Prostate gland (tissue), 2 donors: ENCODE data around the gene GIN1. TPM values are rescaled to one million over a fixed set of nuclear protein-coding genes. Genes with fewer than 3 reads are reported as not detected.
"Not testable (repeated sequence)": the region's sequence is repeated elsewhere in the genome, so short reads cannot be mapped to it uniquely, and the experiment has no call there.

Experiments
- DNase-seq: peaks from one replicate; pipeline ENCODE4 v3.0.0-alpha.2; 2019; ENCODE audit warnings: low spot score
- H3K27ac ChIP-seq, 2 donors: fragments of 200-600 bp; sonication (generic); 2 replicates each; pipeline ENCODE4 v1.5.1; 2017 to 2019
- H3K27me3 ChIP-seq: fragments of 200-600 bp; sonication (generic); replicated peaks from 2 replicates; pipeline ENCODE4 v1.5.1; 2019; ENCODE audit not compliant: insufficient read depth
- H3K36me3 ChIP-seq, 2 donors: fragments of 200-600 bp; sonication (generic); 1 replicate in 1 of 2; 2 replicates in 1 of 2; pipeline versions ENCODE4 v1.5.1 to v1.8.1; 2017 to 2019
- H3K4me1 ChIP-seq: fragments of 200-600 bp; sonication (generic); replicated peaks from 2 replicates; pipeline ENCODE4 v1.5.1; 2019
- H3K4me3 ChIP-seq, 2 donors: fragments of 200-600 bp; sonication (generic); 2 replicates each; pipeline ENCODE4 v1.5.1; 2017 to 2019
- H3K9me3 ChIP-seq: fragments of 200-600 bp; sonication (generic); 2 replicates; pipeline ENCODE4 v1.5.1; 2017
- POLR2A ChIP-seq: fragments of 450-650 bp; IDR thresholded peaks from one replicate; pipeline ENCODE4 v1.6.1; 2016; ENCODE audit warnings: antibody characterized with exemption, mild to moderate bottlenecking
- POLR2AphosphoS5 ChIP-seq: sonication (generic); formaldehyde crosslinking; IDR thresholded peaks from one replicate; pipeline ENCODE4 v1.6.1; 2017; ENCODE audit warnings: antibody characterized with exemption
- WGBS: methylation state at CpG from one replicate; pipeline ENCODE4 v1.1.5; 2018; 5-methylcytosine and 5-hydroxymethylcytosine counted together
- intact Hi-C: fragments of 100-400 bp; cut with DNase I; formaldehyde crosslinking; loops from one replicate; pipeline ENCODE4 v1.14.2; 2022
- total RNA-seq, 2 donors: library from RNA; depleted of rRNA; stranded (reverse); fragments of >200 nt; gene quantifications; one replicate each; pipeline ENCODE4 v1.1.0, GENCODE V29; 2016
- TF ChIP-seq, protein P1 (sequence below), 4 experiments: fragments of 200-600 bp in 2 of 4; fragments of 450-650 bp in 2 of 4; sonication (generic) in 2 of 4; IDR thresholded peaks; 1 replicate in 3 of 4; 2 replicates in 1 of 4; pipeline ENCODE4 v1.5.1; 2016 to 2019; ENCODE audit warnings: antibody characterized with exemption in 4 of 4, mild to moderate bottlenecking in 2 of 4, moderate library complexity in 2 of 4

GIN1 gene
- total RNA-seq, 2 donors from 2014 or later: 7.2 to 8.0 TPM

DNA sequence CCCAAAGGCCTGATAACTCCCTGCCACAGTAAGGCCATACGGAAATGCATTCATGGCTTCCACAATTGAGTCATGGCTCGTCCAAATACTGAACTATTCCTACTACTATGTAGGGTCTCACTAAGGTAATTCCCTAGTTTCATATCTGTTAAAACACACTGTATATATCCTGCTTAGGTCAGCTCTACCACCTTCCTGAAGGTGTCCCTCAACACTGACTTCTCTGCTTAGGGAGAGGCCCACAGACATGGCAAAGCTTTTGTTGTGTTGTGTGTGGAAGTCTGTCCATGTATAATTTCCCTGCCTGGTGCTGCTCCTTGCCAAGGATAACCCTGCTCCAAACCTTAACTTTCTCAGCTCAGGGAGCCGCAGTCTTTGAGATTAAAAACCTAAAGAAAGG, 60.4 kb downstream of the GIN1 start:
- no peaks in the 10 kb centered on the region for H3K4me1 ChIP-seq
- no peaks in the 10 kb centered on the region for H3K27me3 ChIP-seq
- no peak overlapping the region for H3K27ac ChIP-seq
- DNase-seq: no peak
- WGBS: 92% methylated on average over 3 of the region's 3 CpGs
- no peaks in the 10 kb centered on the region for H3K36me3 ChIP-seq
- intact Hi-C loops: no loop called here
- TF ChIP-seq POLR2A (no peak), POLR2AphosphoS5 (no peak)
- TF ChIP-seq, protein P1, sequence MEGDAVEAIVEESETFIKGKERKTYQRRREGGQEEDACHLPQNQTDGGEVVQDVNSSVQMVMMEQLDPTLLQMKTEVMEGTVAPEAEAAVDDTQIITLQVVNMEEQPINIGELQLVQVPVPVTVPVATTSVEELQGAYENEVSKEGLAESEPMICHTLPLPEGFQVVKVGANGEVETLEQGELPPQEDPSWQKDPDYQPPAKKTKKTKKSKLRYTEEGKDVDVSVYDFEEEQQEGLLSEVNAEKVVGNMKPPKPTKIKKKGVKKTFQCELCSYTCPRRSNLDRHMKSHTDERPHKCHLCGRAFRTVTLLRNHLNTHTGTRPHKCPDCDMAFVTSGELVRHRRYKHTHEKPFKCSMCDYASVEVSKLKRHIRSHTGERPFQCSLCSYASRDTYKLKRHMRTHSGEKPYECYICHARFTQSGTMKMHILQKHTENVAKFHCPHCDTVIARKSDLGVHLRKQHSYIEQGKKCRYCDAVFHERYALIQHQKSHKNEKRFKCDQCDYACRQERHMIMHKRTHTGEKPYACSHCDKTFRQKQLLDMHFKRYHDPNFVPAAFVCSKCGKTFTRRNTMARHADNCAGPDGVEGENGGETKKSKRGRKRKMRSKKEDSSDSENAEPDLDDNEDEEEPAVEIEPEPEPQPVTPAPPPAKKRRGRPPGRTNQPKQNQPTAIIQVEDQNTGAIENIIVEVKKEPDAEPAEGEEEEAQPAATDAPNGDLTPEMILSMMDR (IDR thresholded peaks at IDR 0.05): no peak
- no peaks in the 10 kb centered on the region for H3K9me3 ChIP-seq
- H3K4me3 ChIP-seq: no peak overlapping the region

DNA sequence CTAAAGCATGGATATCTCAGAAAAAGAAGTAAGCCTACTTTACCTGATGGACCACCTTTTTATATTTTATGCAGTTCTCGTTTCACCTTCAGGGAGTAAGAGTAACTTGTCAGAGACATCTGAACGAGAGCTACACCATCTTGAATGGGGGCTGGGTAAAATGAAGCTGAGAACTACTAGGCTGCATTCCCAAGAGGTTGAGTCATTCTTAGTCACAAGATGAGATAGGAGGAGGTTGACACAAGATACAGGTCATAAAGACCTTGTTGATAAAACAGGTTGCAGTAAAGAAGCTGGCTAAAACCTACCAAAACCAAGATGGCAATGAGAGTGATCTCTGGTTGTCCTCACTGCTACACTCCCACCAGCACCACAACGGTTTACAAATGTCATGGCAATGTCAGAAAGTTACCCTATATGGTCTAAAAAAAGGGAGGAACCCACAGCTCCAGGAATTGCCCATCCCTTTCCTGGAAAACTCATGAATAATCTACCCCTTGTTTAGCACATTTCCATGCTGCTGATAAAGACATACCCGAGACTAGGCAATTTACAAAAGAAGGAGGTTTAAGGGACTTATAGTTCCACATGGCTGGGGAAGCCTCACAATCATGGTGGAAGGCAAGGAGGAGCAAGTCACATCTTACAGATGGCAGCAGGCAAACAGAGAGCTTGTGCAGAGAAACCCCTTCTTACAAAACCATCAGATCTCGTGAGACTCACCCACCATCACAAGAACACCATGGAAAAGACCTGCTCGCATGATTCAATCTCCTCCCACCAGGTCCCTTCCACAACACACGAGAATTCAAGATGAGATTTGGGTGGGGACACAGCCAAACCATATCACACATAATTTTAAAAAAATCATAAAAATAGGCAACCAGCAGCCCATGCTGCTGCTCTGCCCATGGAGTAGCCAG, 62.5 kb downstream of the GIN1 start:
- no peaks in the 10 kb centered on the region for H3K36me3 ChIP-seq
- 85% methylated on average over 7 of the region's 7 CpGs for WGBS
- no peak for DNase-seq
- TF ChIP-seq POLR2A: no peak
- TF ChIP-seq, protein P1 (IDR thresholded peaks at IDR 0.05): no peak
- no peak for TF ChIP-seq POLR2AphosphoS5
- H3K27ac ChIP-seq: no peak overlapping the region
- intact Hi-C loops: no loop called here
- no peak overlapping the region for H3K4me3 ChIP-seq
- no peaks in the 10 kb centered on the region for H3K4me1 ChIP-seq
- no peaks in the 10 kb centered on the region for H3K27me3 ChIP-seq
- no peaks in the 10 kb centered on the region for H3K9me3 ChIP-seq

DNA sequence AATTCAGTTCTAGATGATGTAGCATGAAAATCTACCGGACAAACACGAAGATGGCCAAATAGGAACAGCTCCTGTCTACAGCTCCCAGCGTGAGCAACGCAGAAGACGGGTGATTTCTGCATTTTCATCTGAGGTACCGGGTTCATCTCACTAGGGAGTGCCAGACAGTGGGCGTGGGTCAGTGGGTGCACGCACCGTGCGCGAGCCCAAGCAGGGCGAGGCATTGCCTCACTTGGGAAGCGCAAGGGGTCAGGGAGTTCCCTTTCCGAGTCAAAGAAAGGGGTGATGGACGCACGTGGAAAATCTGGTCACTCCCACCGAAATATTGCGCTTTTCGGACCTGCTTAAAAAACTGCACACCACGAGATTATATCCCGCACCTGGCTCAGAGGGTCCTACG, 73.2 kb downstream of the GIN1 start:
- intact Hi-C loops, H3K36me3 ChIP-seq, H3K9me3 ChIP-seq, H3K4me1 ChIP-seq, H3K4me3 ChIP-seq, H3K27ac ChIP-seq, H3K27me3 ChIP-seq, DNase-seq: not testable (repeated sequence)
- 93% methylated on average over 22 of the region's 22 CpGs for WGBS

DNA sequence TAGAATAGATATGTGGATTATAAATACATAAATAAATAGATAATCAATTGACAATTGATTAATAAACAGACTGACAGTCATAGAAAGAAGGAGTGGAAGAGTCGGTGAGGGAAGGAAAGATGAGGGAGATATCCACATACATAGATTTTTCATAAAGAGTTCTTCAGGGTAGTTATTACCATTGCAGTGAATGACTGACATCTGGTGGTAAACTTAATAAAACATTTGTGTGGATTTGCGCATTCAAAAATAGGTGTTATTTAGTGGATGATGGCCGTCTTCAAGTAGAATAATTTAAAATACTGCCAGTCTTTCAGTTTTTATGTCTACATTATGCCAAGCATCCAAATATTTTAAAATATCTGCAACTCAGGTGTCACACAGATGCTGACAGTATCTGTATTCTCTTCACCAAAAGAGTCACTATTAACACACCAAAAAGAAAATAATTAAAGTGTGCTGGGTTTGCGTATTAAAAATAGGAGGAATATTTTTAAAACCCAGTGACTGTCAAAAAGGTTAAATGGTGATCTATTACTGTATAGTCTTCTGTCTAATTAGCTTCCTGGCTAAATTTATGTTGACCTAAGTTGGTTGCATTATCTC, 78.8 kb downstream of the GIN1 start:
- no peaks in the 10 kb centered on the region for H3K27me3 ChIP-seq
- intact Hi-C loops: loop anchor here (5.0 kb wide), 2 partner anchors 459 to 504 kb away; no protein-coding TSS in a partner anchor
- TF ChIP-seq, protein P1 (IDR thresholded peaks at IDR 0.05): peak in 3 of 4 experiments; percentile 43 to 62 (median 53)
- TF ChIP-seq POLR2A: no peak
- H3K4me3 ChIP-seq: no peak overlapping the region
- no peaks in the 10 kb centered on the region for H3K36me3 ChIP-seq
- DNase-seq: no peak
- 37% methylated on average over 4 of the region's 4 CpGs for WGBS
- no peaks in the 10 kb centered on the region for H3K4me1 ChIP-seq
- no peaks in the 10 kb centered on the region for H3K9me3 ChIP-seq
- no peak overlapping the region for H3K27ac ChIP-seq

DNA sequence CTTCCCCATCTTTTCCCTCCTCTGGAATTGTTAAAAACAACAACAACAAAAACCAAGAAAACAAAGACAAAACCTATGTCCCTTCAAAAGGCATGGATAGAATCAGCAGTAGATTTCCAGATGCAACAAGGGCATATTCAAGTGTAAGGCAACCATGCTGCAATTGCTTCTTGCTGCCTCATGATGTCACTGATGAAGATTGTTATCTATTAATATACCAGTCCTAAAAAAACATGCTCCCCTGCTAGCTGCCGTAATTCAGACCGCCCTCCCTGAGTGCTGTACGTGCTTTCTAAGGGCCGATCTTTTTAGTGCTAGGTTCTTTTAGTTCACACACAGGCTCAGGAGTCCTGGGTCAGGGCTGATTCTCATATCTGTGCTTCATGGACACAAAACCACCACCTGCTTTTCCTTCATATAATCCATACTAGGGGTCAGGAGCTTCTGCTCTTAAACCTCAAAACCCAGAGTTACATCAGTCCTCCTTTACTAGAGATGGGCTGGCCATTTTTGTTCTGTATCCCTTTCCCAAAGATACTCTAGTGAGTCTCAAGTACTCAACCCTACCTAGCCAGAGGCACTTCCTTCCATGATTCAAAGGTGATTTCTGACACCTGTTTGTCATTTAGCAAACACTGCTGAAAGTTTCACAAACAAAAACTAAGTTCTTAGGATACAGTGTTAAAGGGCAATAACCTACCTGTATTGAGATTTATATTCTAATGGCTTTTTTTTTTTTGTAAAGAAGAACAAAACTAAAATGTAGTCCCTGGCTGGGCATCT, 82.1 kb downstream of the GIN1 start:
- 91% methylated on average over 4 of the region's 4 CpGs for WGBS
- no peaks in the 10 kb centered on the region for H3K36me3 ChIP-seq
- DNase-seq: no peak
- H3K4me3 ChIP-seq: no peak overlapping the region
- H3K27me3 ChIP-seq: no peaks in the 10 kb centered on the region
- no peak overlapping the region for H3K27ac ChIP-seq
- intact Hi-C loops: no loop called here
- no peaks in the 10 kb centered on the region for H3K9me3 ChIP-seq
- TF ChIP-seq, protein P1 (IDR thresholded peaks at IDR 0.05): no peak
- H3K4me1 ChIP-seq: no peaks in the 10 kb centered on the region
